GM23248 (cell line): Measurements from ENCODE around the gene ARHGDIA.
"Not testable (repeated sequence)": the region's sequence is repeated elsewhere in the genome, so short reads cannot be mapped to it uniquely, and the experiment has no call there.

Experiments used
- EZH2 ChIP-seq: fragments of 200-600 bp; sonication (generic); IDR thresholded peaks from 2 replicates; pipeline ENCODE4 v1.6.1; 2018; ENCODE audit warnings: antibody characterized with exemption, mild to moderate bottlenecking; ENCODE audit not compliant: insufficient read depth, poor library complexity, severe bottlenecking
- EZH2phosphoT487 ChIP-seq: fragments of 200-600 bp; sonication (generic); IDR thresholded peaks from 2 replicates; pipeline ENCODE4 v1.6.1; 2018; ENCODE audit warnings: antibody characterized with exemption, moderate library complexity, mild to moderate bottlenecking, low read depth; ENCODE audit not compliant: insufficient read depth

DNA sequence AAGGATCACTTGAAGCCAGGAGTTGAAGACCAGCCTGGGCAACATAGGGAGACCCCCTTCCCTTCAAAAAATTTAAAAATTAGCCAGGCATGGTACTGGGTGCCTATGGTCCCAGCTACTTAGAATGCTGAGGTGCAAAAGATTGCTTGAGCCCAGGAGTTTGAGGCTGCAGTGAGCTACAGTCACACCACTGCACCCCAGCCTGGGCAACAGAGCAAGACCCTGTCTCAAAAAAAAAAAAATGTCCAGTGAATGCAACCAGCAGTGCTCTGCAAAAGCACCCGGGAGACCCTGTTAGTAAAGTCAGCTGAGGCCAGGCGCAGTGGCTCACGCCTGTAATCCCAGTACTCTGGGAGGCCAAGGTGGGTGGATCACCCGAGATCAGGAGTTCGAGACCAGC is 31.1 kb downstream of the ARHGDIA start:
- not testable (repeated sequence) for TF ChIP-seq EZH2phosphoT487, EZH2
